Neural progenitor cell (in vitro differentiated cells): ENCODE data around the gene ZNF107. TPM values are rescaled to one million over a fixed set of nuclear protein-coding genes. Genes with fewer than 3 reads are reported as not detected.
"Not testable (repeated sequence)": the region's sequence is repeated elsewhere in the genome, so short reads cannot be mapped to it uniquely, and the experiment has no call there.

Experiments
- DNase-seq: peaks from one replicate; pipeline ENCODE4 v3.0.0-alpha.2; 2016; ENCODE audit warnings: low spot score
- H2AFZ ChIP-seq: fragments of 200-600 bp; sonication (generic); replicated peaks from 2 replicates; pipeline ENCODE4 v1.6.1; 2016; ENCODE audit warnings: antibody characterized with exemption
- H3F3A ChIP-seq: fragments of 200-600 bp; sonication (generic); 2 replicates; pipeline ENCODE4 v1.6.1; 2016; ENCODE audit warnings: antibody characterized with exemption, low read depth
- H3K27ac ChIP-seq: fragments of 200-600 bp; sonication (generic); 2 replicates; pipeline ENCODE4 v1.5.1; 2016; ENCODE audit warnings: mild to moderate bottlenecking
- H3K27me3 ChIP-seq: fragments of 200-600 bp; sonication (generic); 2 replicates; pipeline ENCODE4 v1.6.1; 2016; ENCODE audit warnings: mild to moderate bottlenecking, moderate library complexity
- H3K36me3 ChIP-seq: fragments of 200-600 bp; sonication (generic); 2 replicates; pipeline ENCODE4 v1.5.1; 2016
- H3K4me1 ChIP-seq: fragments of 200-600 bp; sonication (generic); 2 replicates; pipeline ENCODE4 v1.6.1; 2016; ENCODE audit warnings: mixed run types
- H3K4me2 ChIP-seq: fragments of 200-600 bp; sonication (generic); 2 replicates; pipeline ENCODE4 v1.6.1; 2016
- H3K4me3 ChIP-seq: fragments of 200-600 bp; sonication (generic); 2 replicates; pipeline ENCODE4 v1.5.1; 2016
- H3K79me2 ChIP-seq: fragments of 200-600 bp; sonication (generic); 2 replicates; pipeline ENCODE4 v1.6.1; 2016; ENCODE audit warnings: low read depth
- H3K9ac ChIP-seq: fragments of 200-600 bp; sonication (generic); 2 replicates; pipeline ENCODE4 v1.6.1; 2016
- H3K9me3 ChIP-seq: fragments of 200-600 bp; sonication (generic); 2 replicates; pipeline ENCODE4 v1.5.1; 2016; ENCODE audit warnings: low read depth
- H4K20me1 ChIP-seq: fragments of 200-600 bp; sonication (generic); 2 replicates; pipeline ENCODE4 v1.6.1; 2016; ENCODE audit warnings: low read depth
- H3K27ac Mint-ChIP-seq: 3 replicates; pipeline ENCODE4 v1.8.0; 2021; ENCODE audit warnings: mixed read lengths
- H3K27me3 Mint-ChIP-seq: 2 replicates; pipeline ENCODE4 v1.8.0; 2022; ENCODE audit warnings: low read depth, mild to moderate bottlenecking, inconsistent platforms, moderate library complexity, mixed read lengths; ENCODE audit not compliant: insufficient read depth
- H3K36me3 Mint-ChIP-seq: 3 replicates; pipeline ENCODE4 v1.8.0; 2021; ENCODE audit warnings: mixed read lengths
- H3K4me1 Mint-ChIP-seq: 3 replicates; pipeline ENCODE4 v1.8.0; 2021; ENCODE audit warnings: mixed read lengths
- H3K4me3 Mint-ChIP-seq: 3 replicates; pipeline ENCODE4 v1.8.0; 2021; ENCODE audit warnings: mild to moderate bottlenecking, moderate library complexity, mixed read lengths
- H3K9me3 Mint-ChIP-seq: 3 replicates; pipeline ENCODE4 v1.8.0; 2020; ENCODE audit warnings: mixed read lengths
- EZH2 ChIP-seq: fragments of 200-600 bp; sonication (generic); IDR thresholded peaks from 2 replicates; pipeline ENCODE4 v1.6.1; 2017; ENCODE audit warnings: antibody characterized with exemption, mild to moderate bottlenecking, moderate library complexity
- EZH2phosphoT487 ChIP-seq: fragments of 200-600 bp; sonication (generic); IDR thresholded peaks from 2 replicates; pipeline ENCODE4 v1.6.1; 2017; ENCODE audit warnings: antibody characterized with exemption
- total RNA-seq: library from RNA; depleted of rRNA; stranded (reverse); fragments of >200 nt; gene quantifications from 2 replicates; pipeline ENCODE4 v1.2.3, GENCODE V29; 2015; ENCODE audit warnings: low replicate concordance
- TF ChIP-seq, protein P1 (sequence below): fragments of 200-600 bp; sonication (generic); IDR thresholded peaks from 2 replicates; pipeline ENCODE4 v1.5.1; 2017; ENCODE audit warnings: antibody characterized with exemption, mild to moderate bottlenecking

ZNF107 gene
- total RNA-seq, 1 donor from 2014 or later, result 18.9 TPM

GRCh38 chr7:64733550-64734240 is 67.8 kb downstream of the ZNF107 start:
- TF ChIP-seq, protein P1, sequence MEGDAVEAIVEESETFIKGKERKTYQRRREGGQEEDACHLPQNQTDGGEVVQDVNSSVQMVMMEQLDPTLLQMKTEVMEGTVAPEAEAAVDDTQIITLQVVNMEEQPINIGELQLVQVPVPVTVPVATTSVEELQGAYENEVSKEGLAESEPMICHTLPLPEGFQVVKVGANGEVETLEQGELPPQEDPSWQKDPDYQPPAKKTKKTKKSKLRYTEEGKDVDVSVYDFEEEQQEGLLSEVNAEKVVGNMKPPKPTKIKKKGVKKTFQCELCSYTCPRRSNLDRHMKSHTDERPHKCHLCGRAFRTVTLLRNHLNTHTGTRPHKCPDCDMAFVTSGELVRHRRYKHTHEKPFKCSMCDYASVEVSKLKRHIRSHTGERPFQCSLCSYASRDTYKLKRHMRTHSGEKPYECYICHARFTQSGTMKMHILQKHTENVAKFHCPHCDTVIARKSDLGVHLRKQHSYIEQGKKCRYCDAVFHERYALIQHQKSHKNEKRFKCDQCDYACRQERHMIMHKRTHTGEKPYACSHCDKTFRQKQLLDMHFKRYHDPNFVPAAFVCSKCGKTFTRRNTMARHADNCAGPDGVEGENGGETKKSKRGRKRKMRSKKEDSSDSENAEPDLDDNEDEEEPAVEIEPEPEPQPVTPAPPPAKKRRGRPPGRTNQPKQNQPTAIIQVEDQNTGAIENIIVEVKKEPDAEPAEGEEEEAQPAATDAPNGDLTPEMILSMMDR, result no peak
- TF ChIP-seq EZH2 (no peak), EZH2phosphoT487 (no peak)
- Histone ChIP-seq H3K27me3 (no peaks in the 10 kb centered on the region), H3F3A (no peaks in the 10 kb centered on the region), H3K9ac (no peak overlapping the region), H3K9me3 (no peaks in the 10 kb centered on the region), H3K79me2 (no peaks in the 10 kb centered on the region), H3K4me1 (no peaks in the 10 kb centered on the region), H3K4me2 (no peak overlapping the region), H3K4me3 (no peak overlapping the region), H3K27ac (no peak overlapping the region), H3K36me3 (no peaks in the 10 kb centered on the region), H4K20me1 (no peaks in the 10 kb centered on the region), H2AFZ (no peak overlapping the region)
- H3K27ac Mint-ChIP-seq, result no peak overlapping the region
- H3K27me3 Mint-ChIP-seq, result no peaks in the 10 kb centered on the region
- no peaks in the 10 kb centered on the region for H3K36me3 Mint-ChIP-seq
- no peak overlapping the region for H3K4me3 Mint-ChIP-seq
- peaks cover 23% of the 10 kb centered on the region for H3K9me3 Mint-ChIP-seq
- H3K4me1 Mint-ChIP-seq, result no peaks in the 10 kb centered on the region
- DNase-seq, result no peak

GRCh38 chr7:64736575-64736974 is 70.6 kb downstream of the ZNF107 start:
- H3K79me2 ChIP-seq, result no peaks in the 10 kb centered on the region
- H3K4me1 Mint-ChIP-seq, result no peaks in the 10 kb centered on the region
- H3K27me3 Mint-ChIP-seq, result no peaks in the 10 kb centered on the region
- DNase-seq, result no peak
- no peaks in the 10 kb centered on the region for H4K20me1 ChIP-seq
- H3K9me3 Mint-ChIP-seq, result peaks cover 27% of the 10 kb centered on the region
- no peak overlapping the region for H3K27ac ChIP-seq
- H3K4me1 ChIP-seq, result no peaks in the 10 kb centered on the region
- H3K36me3 Mint-ChIP-seq, result no peaks in the 10 kb centered on the region
- H3K9me3 ChIP-seq, result no peaks in the 10 kb centered on the region
- H3F3A ChIP-seq, result no peaks in the 10 kb centered on the region
- H2AFZ ChIP-seq, result no peak overlapping the region
- no peak for TF ChIP-seq EZH2
- no peak for TF ChIP-seq EZH2phosphoT487
- TF ChIP-seq, protein P1, result no peak
- no peak overlapping the region for H3K4me3 Mint-ChIP-seq
- no peaks in the 10 kb centered on the region for H3K36me3 ChIP-seq
- H3K4me2 ChIP-seq, result no peak overlapping the region
- H3K9ac ChIP-seq, result no peak overlapping the region
- no peaks in the 10 kb centered on the region for H3K27me3 ChIP-seq
- no peak overlapping the region for H3K4me3 ChIP-seq
- no peak overlapping the region for H3K27ac Mint-ChIP-seq

GRCh38 chr7:64738403-64738802 is 72.5 kb downstream of the ZNF107 start:
- not testable (repeated sequence) for H3K4me3 ChIP-seq, H3K27me3 Mint-ChIP-seq, H3K4me3 Mint-ChIP-seq, H3K27ac Mint-ChIP-seq, H3K36me3 ChIP-seq, H3K4me1 Mint-ChIP-seq, H3K9ac ChIP-seq, H3K4me1 ChIP-seq, H3K27me3 ChIP-seq, H3K9me3 ChIP-seq, H3K27ac ChIP-seq, H4K20me1 ChIP-seq, H3K4me2 ChIP-seq, H3F3A ChIP-seq, H2AFZ ChIP-seq, H3K36me3 Mint-ChIP-seq, DNase-seq, H3K79me2 ChIP-seq
- peaks cover 23% of the 10 kb centered on the region for H3K9me3 Mint-ChIP-seq

- H3K36me3 Mint-ChIP-seq, H3K4me3 Mint-ChIP-seq, H3K4me3 ChIP-seq, DNase-seq, H4K20me1 ChIP-seq, H3K4me2 ChIP-seq, H3K27me3 ChIP-seq, H3F3A ChIP-seq, H3K4me1 ChIP-seq, H3K9me3 ChIP-seq, H3K36me3 ChIP-seq, H3K27me3 Mint-ChIP-seq, H3K27ac Mint-ChIP-seq, H3K4me1 Mint-ChIP-seq, H3K9ac ChIP-seq, H3K27ac ChIP-seq, H2AFZ ChIP-seq, H3K79me2 ChIP-seq: not testable (repeated sequence)
- peaks cover 18% of the 10 kb centered on the region for H3K9me3 Mint-ChIP-seq
These were observed 73.0 kb downstream of the ZNF107 start for GRCh38 chr7:64738953-64739352.
